Esophagus muscularis mucosa (tissue), 3 donors: ENCODE data around the gene HOMER2.

Experiments
- CTCF ChIP-seq, 3 experiments: fragments of 200-600 bp in 2 of 3; fragments of 450-650 bp in 1 of 3; sonication (generic) in 2 of 3; IDR thresholded peaks; one replicate each; pipeline ENCODE4 v1.5.1; 2017 to 2019; ENCODE audit warnings: antibody characterized with exemption in 3 of 3, mild to moderate bottlenecking in 2 of 3, moderate library complexity in 1 of 3
- POLR2A ChIP-seq: fragments of 450-650 bp; IDR thresholded peaks from one replicate; pipeline ENCODE4 v1.6.1; 2017; ENCODE audit warnings: antibody characterized with exemption, moderate library complexity, mild to moderate bottlenecking, low read depth
- POLR2AphosphoS5 ChIP-seq, 2 donors: sonication (generic); formaldehyde crosslinking; IDR thresholded peaks; one replicate each; pipeline ENCODE4 v1.6.1; 2017; ENCODE audit warnings: antibody characterized with exemption in 2 of 2

GRCh38 chr15:82918607-82919230 lies 33.8 kb downstream of the HOMER2 start:
- TF ChIP-seq CTCF (IDR thresholded peaks at IDR 0.05) (no peak), POLR2AphosphoS5 (IDR thresholded peaks at IDR 0.05) (no peak), POLR2A (no peak)
